SK-MEL-5 (cell line): ENCODE data around the gene CD302. TPM values are rescaled to one million over a fixed set of nuclear protein-coding genes. Genes with fewer than 3 reads are reported as not detected.
A peak's percentile ranks its signal among the peaks of the same experiment; 100 is the strongest.
"Not testable (repeated sequence)": the region's sequence is repeated elsewhere in the genome, so short reads cannot be mapped to it uniquely, and the experiment has no call there.

Source experiments
- DNase-seq: peaks from one replicate; pipeline ENCODE4 v3.0.0-alpha.2; 2016; ENCODE audit warnings: low read depth, low spot score
- in situ Hi-C: cut with HindIII; loops from 2 replicates; pipeline ENCODE4 v1.10.0; 2016; ENCODE audit warnings: low sequenced_read_pairs, high pct_unique_total_duplicates, low pct_unique_long_range_greater_than_20kb
- polyA plus RNA-seq, 2 experiments: library from polyadenylated mRNA; depleted of rRNA; stranded (reverse); fragments of >200 nt; gene quantifications; 2 replicates each; pipeline ENCODE4 v1.2.3, GENCODE V29; 2015
- total RNA-seq: library from RNA; depleted of rRNA; stranded (reverse); fragments of >200 nt; shearing (Covaris generic); gene quantifications from 2 replicates; pipeline ENCODE4 v1.2.3, GENCODE V29; 2014; rRNA removed

The CD302 gene, protein sequence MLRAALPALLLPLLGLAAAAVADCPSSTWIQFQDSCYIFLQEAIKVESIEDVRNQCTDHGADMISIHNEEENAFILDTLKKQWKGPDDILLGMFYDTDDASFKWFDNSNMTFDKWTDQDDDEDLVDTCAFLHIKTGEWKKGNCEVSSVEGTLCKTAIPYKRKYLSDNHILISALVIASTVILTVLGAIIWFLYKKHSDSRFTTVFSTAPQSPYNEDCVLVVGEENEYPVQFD
- total RNA-seq, result 12.0 and 13.4 TPM in 2 replicates
- 13.9 and 18.4 TPM in 2 replicates for polyA plus RNA-seq (2015; cell fraction: cytosol; rRNA removed)
- 3.8 TPM in 2 replicates for polyA plus RNA-seq (2015; cell fraction: nucleus; rRNA removed)

DNA sequence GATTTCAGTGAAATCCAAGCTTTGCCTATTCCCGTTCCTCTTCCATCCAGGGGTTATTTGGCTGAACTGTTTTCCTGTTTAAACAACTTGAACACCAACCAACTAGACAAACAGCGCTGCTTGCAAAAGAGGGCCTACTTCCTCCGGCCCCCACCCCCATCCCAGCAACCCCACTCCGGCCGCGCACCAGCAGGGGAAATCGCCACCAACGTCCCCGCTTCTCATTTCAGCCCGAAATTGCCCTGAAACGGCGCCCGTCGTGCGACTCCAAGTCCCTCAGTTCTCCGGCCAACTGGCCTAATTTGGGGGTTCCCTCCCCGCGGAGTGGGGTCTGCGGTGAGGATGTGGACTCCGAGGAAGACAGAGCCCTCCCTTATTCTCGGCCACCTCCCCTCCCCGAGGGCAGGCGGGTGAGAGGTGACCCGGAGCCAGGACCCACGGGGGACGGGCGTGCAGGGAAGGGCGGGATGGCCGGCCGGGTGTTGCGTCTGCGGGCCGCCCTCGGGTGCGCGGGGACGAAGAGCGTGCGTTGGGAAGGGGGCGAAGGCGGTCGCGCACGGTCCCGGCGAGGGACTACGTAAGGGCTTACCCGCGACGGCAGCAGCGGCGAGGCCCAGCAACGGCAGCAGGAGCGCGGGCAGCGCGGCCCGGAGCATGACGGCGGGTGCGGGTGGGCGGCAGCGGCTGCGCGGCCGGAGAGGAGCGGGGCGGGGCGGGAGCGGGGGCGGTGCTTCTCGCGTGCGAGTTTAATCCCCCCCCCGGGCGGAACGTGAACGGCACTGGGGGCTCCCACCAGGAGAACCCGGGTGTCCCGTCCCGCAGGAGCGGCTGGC is at the start of gene CD302:
TSS of gene CD302 (minus strand) at position 666 of the 833 bp plus-strand sequence. CDS start at position 656, 10 bp downstream.
- DNase-seq, result peak; percentile 22
- in situ Hi-C loops, result no loop called here

DNA sequence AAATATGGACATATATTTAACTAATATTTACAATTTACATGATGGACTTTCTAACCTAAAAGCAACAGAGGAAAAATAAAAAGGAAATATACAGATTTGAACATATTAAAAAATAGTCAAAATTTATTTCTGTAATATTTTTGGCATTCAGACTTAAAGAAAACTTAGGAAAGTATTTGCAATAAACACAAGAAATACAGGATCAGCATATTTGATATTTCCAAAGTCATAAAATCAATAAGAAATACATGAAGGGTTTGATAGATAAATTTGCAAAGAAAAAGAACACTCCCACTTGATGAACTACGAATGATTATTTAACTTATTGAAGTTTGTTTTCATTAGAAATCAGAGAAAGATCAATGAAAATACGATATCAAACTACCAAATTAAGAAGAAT is 48.6 kb upstream of the CD302 start:
- DNase-seq, result no peak
- in situ Hi-C loops, result no loop called here

DNA sequence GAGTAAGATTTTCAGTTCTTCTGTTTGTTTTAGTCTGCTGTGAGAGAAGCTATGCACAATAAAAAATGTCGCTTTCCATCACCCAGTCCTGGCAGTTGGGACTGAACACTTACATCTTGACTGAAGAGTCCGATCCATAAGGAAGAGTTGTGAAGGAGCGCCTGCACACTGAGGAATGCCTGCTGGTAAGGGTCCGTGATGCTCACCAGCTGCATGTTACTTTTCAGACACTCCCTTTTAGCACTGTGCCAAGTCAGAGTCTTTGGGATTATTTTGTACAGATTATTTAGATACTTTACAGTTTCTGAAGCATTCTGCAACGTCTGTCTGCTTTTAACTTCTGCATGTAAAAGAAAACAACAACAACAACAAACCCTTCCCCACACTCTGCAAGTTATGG is 42.6 kb upstream of the CD302 start:
- in situ Hi-C loops, result no loop called here
- no peak for DNase-seq

DNA sequence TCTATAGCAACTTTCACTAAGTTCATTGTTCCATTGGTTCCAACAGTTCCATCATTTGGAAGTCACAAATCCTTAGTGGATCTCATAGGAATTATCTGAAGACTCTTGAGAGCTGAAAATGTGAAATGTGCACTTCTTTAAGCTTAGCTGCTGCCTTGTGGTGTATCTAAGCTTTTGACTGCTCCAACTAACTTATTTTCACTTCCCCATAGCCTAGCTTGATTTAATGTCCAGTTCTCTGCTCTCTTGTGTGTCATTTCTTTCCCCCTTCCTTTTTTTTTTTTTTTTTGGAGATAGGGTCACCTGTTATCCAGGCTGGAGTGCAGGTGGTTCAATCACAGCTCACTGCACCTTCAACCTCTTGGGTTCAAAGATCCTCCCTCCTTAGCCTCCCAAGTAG is 34.9 kb upstream of the CD302 start:
- in situ Hi-C loops, result no loop called here
- no peak for DNase-seq

DNA sequence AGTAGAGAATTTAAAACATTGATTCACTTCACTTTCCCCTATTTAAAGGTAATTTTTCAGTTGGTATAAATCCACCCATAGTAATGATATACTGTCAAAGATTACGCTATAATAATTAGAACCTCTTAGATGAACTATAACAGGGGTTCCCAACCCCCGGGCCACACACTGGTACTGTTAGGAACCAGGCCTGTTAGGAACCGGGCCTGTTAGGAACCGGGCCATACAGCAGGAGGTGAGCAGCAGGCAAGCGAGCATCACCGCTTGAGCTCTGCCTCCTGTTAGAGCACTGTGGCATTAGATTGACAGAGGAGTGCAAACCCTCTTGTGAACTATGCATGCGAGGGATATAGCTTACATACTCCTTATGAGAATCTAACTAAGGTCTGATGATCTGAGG is 34.0 kb upstream of the CD302 start:
- in situ Hi-C loops, result no loop called here
- no peak for DNase-seq

DNA sequence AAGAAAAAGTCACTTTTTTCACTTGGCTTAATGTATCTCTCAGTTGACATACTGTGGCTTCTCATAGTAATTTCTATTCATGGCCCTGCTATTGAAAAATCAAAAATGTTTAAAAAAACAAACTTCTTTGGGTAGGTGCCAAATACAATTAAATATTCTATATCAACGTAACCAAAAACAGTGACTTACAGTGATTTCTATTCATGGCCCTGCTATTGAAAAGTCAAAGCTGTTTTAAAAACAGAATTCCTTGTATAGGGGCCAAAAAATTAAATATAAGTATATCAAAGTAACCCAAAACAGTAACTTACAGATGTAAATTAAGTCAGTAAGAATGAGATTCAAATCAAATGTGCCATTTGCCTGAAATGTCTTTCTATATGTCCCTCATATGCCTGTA is 31.4 kb upstream of the CD302 start:
- DNase-seq, result no peak
- in situ Hi-C loops, result no loop called here

DNA sequence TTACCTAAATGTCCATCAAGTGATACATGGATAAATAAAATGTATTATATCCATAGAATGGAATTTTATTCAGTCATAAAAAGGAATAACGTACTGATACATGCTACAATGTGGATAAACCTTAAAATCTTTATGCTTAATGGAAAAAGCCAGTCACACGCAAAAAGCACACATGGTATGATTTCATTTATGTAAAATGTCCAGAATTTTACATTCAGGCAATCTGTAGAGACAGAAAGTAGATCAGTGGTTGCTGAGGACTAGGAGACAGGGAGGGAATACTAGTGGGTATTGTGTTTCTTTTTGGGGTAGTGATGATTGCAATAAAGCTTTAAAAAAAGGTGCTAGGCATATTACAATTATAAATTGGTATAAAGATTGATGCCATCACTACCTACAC is 30.7 kb upstream of the CD302 start:
- in situ Hi-C loops, result no loop called here
- DNase-seq, result no peak

DNA sequence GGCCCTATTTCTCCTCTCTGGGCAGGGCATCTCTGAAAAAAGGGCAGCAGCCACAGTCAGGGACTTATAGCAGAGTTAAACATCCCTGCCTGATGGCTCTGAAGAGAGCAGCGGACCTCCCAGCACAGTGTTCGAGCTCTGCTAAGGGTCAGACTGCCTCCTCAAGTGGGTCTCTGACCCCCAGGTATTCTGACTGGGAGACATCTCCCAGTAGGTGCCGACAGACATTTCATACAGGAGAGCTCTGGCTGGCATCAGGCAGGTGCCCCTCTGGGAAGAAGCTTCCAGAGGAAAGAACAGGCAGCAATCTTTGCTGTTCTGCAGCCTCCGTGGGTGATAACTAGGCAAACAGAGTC is 24.4 kb upstream of the CD302 start:
- DNase-seq, in situ Hi-C loops: not testable (repeated sequence)

DNA sequence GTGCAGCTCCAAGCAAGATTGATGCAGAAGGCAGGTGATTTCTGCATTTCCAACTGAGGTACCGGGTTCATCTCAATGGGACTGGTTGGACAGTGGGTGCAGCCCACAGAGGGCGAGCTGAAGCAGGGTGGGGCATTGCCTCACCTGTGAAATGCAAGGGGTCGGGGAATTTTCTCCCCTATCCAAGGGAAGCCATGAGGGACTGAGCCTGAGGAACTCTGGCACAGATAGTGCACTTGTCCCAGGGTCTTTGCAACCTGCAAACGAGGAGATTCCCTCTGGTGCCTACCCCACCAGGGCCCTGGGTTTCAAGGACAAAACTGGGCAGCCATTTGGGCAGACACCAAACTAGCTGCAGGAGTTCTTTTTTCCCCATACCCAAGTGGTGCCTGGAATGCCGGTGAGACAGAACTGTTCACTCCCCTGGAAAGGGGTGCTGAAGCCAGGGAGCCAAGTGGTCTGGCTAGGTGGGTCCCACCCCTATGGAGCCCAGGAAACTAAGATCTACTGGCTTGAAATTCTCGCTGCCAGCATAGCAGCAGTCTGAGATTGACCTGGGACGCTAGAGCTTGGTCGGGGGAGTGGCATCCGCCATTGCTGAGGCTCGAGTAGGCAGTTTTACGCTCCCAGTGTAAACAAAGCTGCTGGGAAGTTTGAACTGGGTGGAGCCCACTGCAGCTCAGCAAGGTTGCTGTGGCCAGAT is 23.9 kb upstream of the CD302 start:
- DNase-seq, in situ Hi-C loops: not testable (repeated sequence)

DNA sequence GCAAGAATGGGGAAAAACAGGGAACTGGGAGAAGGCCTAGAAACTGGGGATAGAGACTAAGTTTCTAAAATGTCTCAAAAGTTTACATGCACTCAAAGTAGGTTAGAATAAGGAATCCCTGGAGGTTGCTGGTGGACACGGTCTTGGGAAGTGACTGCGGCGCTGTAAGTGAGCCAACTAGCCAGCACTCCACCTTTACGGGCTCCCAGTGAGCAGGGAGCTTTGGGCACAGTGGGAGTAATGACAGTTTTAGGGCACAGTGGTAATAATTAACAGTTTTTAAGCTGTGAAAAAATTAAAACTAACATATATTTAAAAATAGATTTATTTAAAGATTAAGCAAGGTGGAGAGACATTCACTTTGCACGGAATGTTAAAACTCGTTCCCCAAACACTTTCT is 20.9 kb upstream of the CD302 start:
- in situ Hi-C loops, result no loop called here
- no peak for DNase-seq

DNA sequence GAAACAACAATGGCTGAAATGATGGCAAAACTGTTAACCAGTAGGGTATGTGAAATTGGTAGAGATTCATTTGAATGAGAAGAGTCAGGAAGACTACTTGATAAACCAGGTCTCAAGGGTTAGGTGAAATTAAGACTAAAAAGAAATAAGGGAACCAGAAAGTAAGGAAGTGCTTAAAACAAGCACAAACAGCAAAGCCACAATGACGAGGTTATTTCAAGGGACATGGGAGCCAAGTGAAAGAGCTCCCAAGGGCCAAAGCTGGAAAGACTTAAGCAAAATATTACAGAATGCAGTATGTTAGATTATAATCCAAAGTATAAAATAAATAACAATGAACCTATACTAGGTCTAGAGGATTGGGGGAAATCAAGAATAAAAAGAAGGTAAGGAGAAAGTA is 19.3 kb upstream of the CD302 start:
- in situ Hi-C loops, result no loop called here
- no peak for DNase-seq

DNA sequence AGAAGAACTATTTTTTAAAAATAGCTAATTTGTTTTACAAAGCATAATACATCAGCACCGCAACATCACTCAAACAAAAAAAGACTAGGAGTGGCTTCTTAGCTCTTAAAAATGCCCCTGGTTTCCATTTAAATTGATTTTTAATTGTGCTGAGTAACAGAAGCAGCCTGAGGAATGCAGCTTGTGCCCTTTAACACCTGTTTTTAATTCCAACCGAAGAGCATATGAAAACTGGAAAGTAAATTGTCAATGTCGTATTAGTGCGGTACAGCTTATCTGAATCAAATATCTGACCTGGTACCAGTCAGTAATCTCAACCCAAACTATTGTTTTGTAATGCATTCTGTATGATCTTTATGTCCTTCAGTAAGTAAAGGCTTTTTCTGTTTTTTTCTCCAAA is 13.2 kb upstream of the CD302 start:
- no peak for DNase-seq
- in situ Hi-C loops, result no loop called here

DNA sequence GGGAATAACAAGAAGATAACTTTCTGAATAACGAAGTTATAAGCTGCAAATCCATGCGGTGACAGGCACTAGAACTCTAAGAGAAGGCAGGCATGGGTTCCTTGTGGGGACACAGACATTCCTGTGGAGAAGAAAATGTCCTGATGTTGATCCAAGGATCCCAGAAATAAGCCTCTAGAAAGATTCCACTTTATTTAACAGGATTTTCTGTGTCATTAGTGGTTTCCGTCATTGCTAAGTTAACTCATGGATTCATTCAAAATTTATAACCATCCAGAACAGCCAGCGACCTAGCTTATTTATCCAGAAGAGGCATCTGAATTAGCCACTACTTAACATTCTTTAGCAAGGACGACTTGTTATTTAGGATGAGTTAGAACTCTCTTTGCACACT is 10.0 kb upstream of the CD302 start:
- DNase-seq, result no peak
- in situ Hi-C loops, result no loop called here

DNA sequence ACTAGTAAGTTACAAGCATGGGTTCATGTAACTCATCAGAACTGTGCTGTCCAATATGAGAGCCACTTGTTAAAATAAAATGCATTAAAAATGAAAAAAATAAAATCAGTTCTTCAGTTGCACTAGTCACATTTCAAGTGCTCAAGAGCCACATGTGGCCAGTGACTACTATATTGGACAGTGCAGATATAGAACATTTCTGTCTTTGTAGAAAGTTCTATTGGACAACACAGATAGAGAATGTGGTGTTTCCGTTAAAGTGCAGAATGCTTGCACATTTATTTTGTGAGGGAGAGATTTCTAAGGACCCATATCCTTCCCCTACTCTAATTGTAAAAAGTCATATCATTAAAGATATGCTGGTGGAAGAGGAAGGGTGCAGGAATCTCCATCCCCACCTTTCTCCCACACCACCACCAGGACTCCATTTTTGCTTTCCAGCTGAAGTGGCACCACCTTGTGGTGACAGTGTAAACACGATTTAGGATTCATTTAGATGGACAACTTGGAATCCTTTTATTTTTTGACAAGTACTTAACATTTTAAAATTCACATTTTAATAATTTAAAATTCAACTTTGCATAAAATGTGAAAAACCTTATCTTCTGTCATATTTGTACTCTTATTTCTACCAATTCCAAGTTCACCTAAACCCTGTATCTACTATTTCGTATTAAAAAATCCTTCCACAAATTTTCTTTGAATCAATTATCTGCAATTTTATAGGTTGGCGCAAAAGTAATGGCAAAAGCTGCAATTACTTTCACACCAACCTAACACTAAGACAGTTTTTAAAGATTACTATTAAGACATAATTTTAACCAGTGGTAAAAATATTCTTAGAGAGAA is 9.4 kb upstream of the CD302 start:
- DNase-seq, result peak; percentile 76
- in situ Hi-C loops, result no loop called here

DNA sequence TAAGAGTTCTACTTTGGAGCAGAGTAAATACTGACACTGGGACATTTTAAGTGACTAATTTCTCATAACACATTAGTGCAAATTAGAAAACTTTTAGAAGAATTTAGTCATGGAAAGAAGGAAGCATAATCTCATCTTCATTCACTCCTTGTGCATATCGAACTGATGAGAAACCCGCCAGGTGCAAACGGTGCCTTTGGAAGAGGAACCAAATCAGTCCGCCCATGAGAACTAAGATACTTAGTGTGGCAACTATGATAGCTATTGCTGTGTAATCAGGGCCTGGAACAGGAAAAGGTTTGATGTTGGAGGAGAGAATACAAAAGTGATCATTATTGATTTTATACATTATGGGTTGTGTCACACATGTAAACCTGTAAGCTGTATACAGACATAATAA is 6.9 kb upstream of the CD302 start:
- in situ Hi-C loops, result no loop called here
- DNase-seq, result no peak

DNA sequence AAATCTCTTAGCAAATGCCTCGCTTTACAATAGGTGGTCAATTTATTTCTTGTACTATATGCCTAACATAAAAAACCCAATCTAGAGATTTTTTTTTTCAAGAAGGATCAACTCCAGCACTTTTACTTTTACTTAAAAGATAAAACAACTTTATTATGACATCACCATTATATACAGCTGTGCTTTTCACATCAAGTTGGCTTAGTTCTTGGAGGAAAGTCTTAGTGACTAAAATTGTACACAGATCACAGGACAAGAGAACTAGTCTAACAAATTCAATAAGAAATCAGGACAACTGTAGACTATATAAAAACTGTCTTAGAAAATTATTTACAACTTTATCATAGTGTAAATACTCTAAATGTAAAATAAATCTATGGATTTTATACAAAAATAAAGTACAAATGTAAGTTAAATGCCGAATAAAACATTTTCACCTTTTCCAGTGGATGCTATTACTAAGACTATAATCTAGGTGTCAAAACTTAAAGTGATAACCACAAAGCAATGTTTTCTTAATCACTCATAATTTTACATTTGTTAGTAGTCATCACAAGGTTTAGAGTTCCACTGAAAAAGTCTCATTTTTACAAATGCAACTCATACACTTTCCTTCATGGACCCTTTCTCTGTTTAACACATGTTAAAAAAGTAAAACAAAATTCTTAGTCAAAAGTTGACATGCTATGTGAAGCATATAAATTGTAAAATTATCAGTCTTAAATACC is 5.4 kb upstream of the CD302 start:
- in situ Hi-C loops, result no loop called here
- no peak for DNase-seq

DNA sequence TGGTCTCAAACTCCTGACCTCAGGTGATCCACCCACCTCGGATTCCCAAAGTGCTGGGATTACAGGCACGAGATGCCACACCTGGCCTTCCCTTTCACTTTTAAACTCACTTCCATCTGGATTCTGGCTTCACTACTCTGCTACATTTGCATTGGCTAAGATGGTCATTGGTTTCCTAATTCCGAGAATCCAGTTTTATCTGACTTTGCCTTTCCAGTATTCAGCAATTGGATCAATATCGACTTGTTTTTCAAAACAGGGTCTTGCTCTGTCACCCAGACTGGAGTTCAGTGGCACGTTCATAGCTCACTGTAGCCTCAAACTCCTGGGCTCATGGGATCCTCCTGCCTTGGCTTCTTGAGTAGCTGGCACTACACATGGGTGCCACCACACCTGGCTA is 4.7 kb upstream of the CD302 start:
- no peak for DNase-seq
- in situ Hi-C loops, result no loop called here
